K562 (cell line): Measurements from ENCODE around the gene MALRD1. TPM values are rescaled to one million over a fixed set of nuclear protein-coding genes. Genes with fewer than 3 reads are reported as not detected.

Experiments
- ATAC-seq: fragments of 200-7000 bp; cut with Tn5 transposase; 3 replicates; pipeline ENCODE4 v1.9.1; 2020; ENCODE audit warnings: moderate library complexity
- BruUV-seq: library from RNA; stranded (reverse); fragments of 400-500 nt; replicated peaks from 2 replicates; lab custom pipeline; 2021; lab: Mats Ljungman, UMichigan
- CTCF ChIA-PET: fragments of 300-600 bp; formaldehyde crosslinking; extraction: SDS; loops from one replicate; lab custom pipeline; 2021; ENCODE audit warnings: low intra/inter-chr PET ratio; lab: Yijun Ruan, JAX
- POLR2A ChIA-PET: fragments of 300-600, 350-650 bp; sonication (Branson Sonifier 250); formaldehyde crosslinking; extraction: SDS; loops from one replicate; lab custom pipeline; 2021; ENCODE audit warnings: antibody characterized with exemption, inconsistent platforms; lab: Yijun Ruan, JAX
- DNase-seq, 4 experiments: peaks; one replicate each; pipeline versions ENCODE4 v3.0.0 to v3.0.0-alpha.2; 2011 to 2018; ENCODE audit warnings: low spot score in 3 of 4, mixed read lengths in 3 of 4; ENCODE audit errors: extremely low read depth in 1 of 4
- FAIRE-seq: peaks from 2 replicates; lab custom pipeline; 2011; peaks lifted over from hg19 to GRCh38; lab: Jason Lieb, UNC
- H2AFZ ChIP-seq: 2 replicates; pipeline ENCODE4 v1.6.0; 2011; ENCODE audit warnings: low read depth, low read length, control low read depth, inconsistent platforms
- H3K27ac ChIP-seq: fragments of 200-600 bp; 3 replicates; pipeline ENCODE4 v1.8.0; 2011; ENCODE audit warnings: low read depth, mild to moderate bottlenecking, control low read depth, inconsistent platforms, low read length, moderate library complexity, mixed read lengths; ENCODE audit errors: extremely low read depth
- H3K27me3 ChIP-seq, 2 experiments: fragments of 300-600 bp in 1 of 2; 2 replicates in 1 of 2; 3 replicates in 1 of 2; pipeline versions ENCODE4 v1.6.0 to v1.8.0; 2011; ENCODE audit warnings: inconsistent platforms in 2 of 2, low read length in 2 of 2, mild to moderate bottlenecking in 1 of 2, mixed read lengths in 1 of 2, moderate library complexity in 1 of 2; ENCODE audit not compliant: control insufficient read depth in 2 of 2, insufficient read depth in 2 of 2
- H3K36me3 ChIP-seq: fragments of 300-600 bp; 3 replicates; pipeline ENCODE4 v1.8.0; 2011; ENCODE audit warnings: mild to moderate bottlenecking, low read length, inconsistent platforms; ENCODE audit not compliant: control insufficient read depth, insufficient read depth
- H3K4me1 ChIP-seq, 2 experiments: fragments of 200-600 bp in 1 of 2; replicated peaks in 1 of 2; 2 replicates in 1 of 2; 3 replicates in 1 of 2; pipeline versions ENCODE4 v1.5.1 to v1.8.0; 2011; ENCODE audit warnings: inconsistent platforms in 2 of 2, low read length in 2 of 2, mild to moderate bottlenecking in 1 of 2, mixed read lengths in 1 of 2, moderate library complexity in 1 of 2; ENCODE audit not compliant: control insufficient read depth in 2 of 2, insufficient read depth in 2 of 2
- H3K4me2 ChIP-seq: 2 replicates; pipeline ENCODE4 v1.6.1; 2011; ENCODE audit warnings: low read length, control low read depth, inconsistent platforms, mixed read lengths; ENCODE audit not compliant: insufficient read depth
- H3K4me3 ChIP-seq: fragments of 200-600 bp; sonication (generic), shearing (Covaris generic); 2 replicates; pipeline ENCODE4 v1.5.1; 2016; ENCODE audit warnings: control low read depth, inconsistent platforms
- H3K79me2 ChIP-seq: fragments of 200-600 bp; 3 replicates; pipeline ENCODE4 v1.8.0; 2011; ENCODE audit warnings: low read length, inconsistent platforms; ENCODE audit not compliant: control insufficient read depth, insufficient read depth
- H3K9ac ChIP-seq, 2 experiments: 2 replicates each; pipeline versions ENCODE4 v1.6.0 to v1.6.1; 2011; ENCODE audit warnings: low read depth in 2 of 2, low read length in 2 of 2, control low read depth in 1 of 2, inconsistent platforms in 1 of 2, mild to moderate bottlenecking in 1 of 2, mixed read lengths in 1 of 2; ENCODE audit not compliant: insufficient read depth in 1 of 2
- H3K9me1 ChIP-seq: one replicate; pipeline ENCODE4 v1.6.0; 2011; ENCODE audit warnings: inconsistent platforms, mild to moderate bottlenecking, low read length, moderate library complexity; ENCODE audit not compliant: control insufficient read depth, insufficient read depth
- H3K9me3 ChIP-seq: replicated peaks from 2 replicates; pipeline ENCODE4 v1.5.1; 2011; ENCODE audit warnings: low read depth, low read length, inconsistent platforms; ENCODE audit not compliant: control insufficient read depth, insufficient read depth
- H4K20me1 ChIP-seq: replicated peaks from 2 replicates; pipeline ENCODE4 v1.6.1; 2011; ENCODE audit warnings: low read length, inconsistent platforms, mixed read lengths; ENCODE audit not compliant: control insufficient read depth, insufficient read depth
- ARHGAP35 ChIP-seq: fragments of 450-650 bp; IDR thresholded peaks from 2 replicates; pipeline ENCODE4 v1.6.1; 2018; ENCODE audit not compliant: partially characterized antibody
- DACH1 ChIP-seq: fragments of 450-650 bp; IDR thresholded peaks from 2 replicates; pipeline ENCODE4 v1.6.1; 2018; ENCODE audit not compliant: partially characterized antibody
- HIVEP1 ChIP-seq: fragments of 250-450 bp; sonication (Bioruptor Pico); IDR thresholded peaks from 2 replicates; pipeline ENCODE4 v1.4.0; 2020; ENCODE audit warnings: mild to moderate bottlenecking
- JUNB ChIP-seq: fragments of 450-650 bp; formaldehyde crosslinking; conservative IDR thresholded peaks from 2 replicates; pipeline ENCODE4 v1.4.0; 2020; ENCODE audit warnings: mild to moderate bottlenecking
- JUND ChIP-seq, 2 experiments: IDR thresholded peaks; 2 replicates in 1 of 2; 3 replicates in 1 of 2; pipeline ENCODE4 v1.6.1; 2011; ENCODE audit warnings: borderline replicate concordance in 2 of 2, low read depth in 2 of 2, low read length in 2 of 2, improper control_type of control experiment in 1 of 2, missing biosample characterization in 1 of 2, missing genetic modification characterization in 1 of 2, missing genetic modification reagents in 1 of 2
- KAT8 ChIP-seq: fragments of 450-650 bp; IDR thresholded peaks from 2 replicates; pipeline ENCODE4 v1.6.1; 2016; ENCODE audit warnings: low read depth, mild to moderate bottlenecking
- MCM2 ChIP-seq: fragments of 450-650 bp; IDR thresholded peaks from 2 replicates; pipeline ENCODE4 v1.6.1; 2017; ENCODE audit warnings: low read depth, mild to moderate bottlenecking
- MYBL2 ChIP-seq, 2 experiments: fragments of 450-650 bp in 1 of 2; sonication (generic) in 1 of 2; formaldehyde crosslinking in 1 of 2; IDR thresholded peaks; 2 replicates each; pipeline versions ENCODE4 v1.6.1 to v1.8.1; 2017 to 2022; ENCODE audit warnings: borderline replicate concordance in 1 of 2, inconsistent platforms in 1 of 2, low read depth in 1 of 2, mild to moderate bottlenecking in 1 of 2, missing genetic modification reagents in 1 of 2, moderate library complexity in 1 of 2
- PHF21A ChIP-seq: fragments of 450-650 bp; IDR thresholded peaks from 2 replicates; pipeline ENCODE4 v1.6.1; 2017; ENCODE audit warnings: low read depth, borderline replicate concordance
- SIX5 ChIP-seq, 2 experiments: IDR thresholded peaks; 2 replicates each; pipeline ENCODE4 v1.6.1; 2011; ENCODE audit warnings: low read length in 2 of 2, borderline replicate concordance in 1 of 2, low read depth in 1 of 2, mild to moderate bottlenecking in 1 of 2, moderate library complexity in 1 of 2; ENCODE audit not compliant: insufficient read depth in 1 of 2
- SMAD1 ChIP-seq: fragments of 150-350 bp; IDR thresholded peaks from 2 replicates; pipeline ENCODE4 v1.6.1; 2014; ENCODE audit warnings: low read length, low read depth; ENCODE audit not compliant: partially characterized antibody
- THRAP3 ChIP-seq: fragments of 450-650 bp; IDR thresholded peaks from 2 replicates; pipeline ENCODE4 v1.6.1; 2016; ENCODE audit warnings: mild to moderate bottlenecking, inconsistent platforms, borderline replicate concordance
- ZBED1 ChIP-seq: IDR thresholded peaks from 2 replicates; pipeline ENCODE4 v1.6.1; 2014
- ZNF212 ChIP-seq: fragments of 450-650 bp; formaldehyde crosslinking; IDR thresholded peaks from 2 replicates; pipeline ENCODE4 v1.4.0; 2020; ENCODE audit warnings: mild to moderate bottlenecking
- ZNF324 ChIP-seq: fragments of 250-450 bp; sonication (Bioruptor Pico); IDR thresholded peaks from 2 replicates; pipeline ENCODE4 v1.4.0; 2020; ENCODE audit warnings: mild to moderate bottlenecking
- WGBS: fragments of 100-300 bp; shearing (Covaris generic); methylation state at CpG from one replicate; pipeline ENCODE4 v1.1.6; 2016; ENCODE audit warnings: low coverage, mixed read lengths; ENCODE audit not compliant: insufficient coverage; ENCODE audit errors: missing lambda C conversion rate; 5-methylcytosine and 5-hydroxymethylcytosine counted together
- in situ Hi-C: fragments of 300-500 bp; cut with MboI; formaldehyde crosslinking; loops from 4 replicates; pipeline ENCODE4 v1.15.0; 2018; ENCODE audit warnings: inconsistent platforms, mixed read lengths
- intact Hi-C: fragments of 100-400 bp; cut with micrococcal nuclease; formaldehyde crosslinking; loops from 2 replicates; pipeline ENCODE4 v1.14.2; 2022
- polyA plus RNA-seq, 8 experiments: library from polyadenylated mRNA; depleted of rRNA in 4 of 8; stranded (reverse) in 5 of 8; unstranded in 3 of 8; fragments of >200 nt; fragmentation: Nextera tagmentation in 2 of 8; fragmentation: Illumina TruSeq in 1 of 8; extraction: Ambion mirVana in 2 of 8; extraction: Trizol in 1 of 8; gene quantifications; 2 replicates each; pipeline versions ENCODE4 v1.2.1 to v1.2.3, GENCODE V29; 2011 to 2014; ENCODE audit warnings: inconsistent platforms in 1 of 8, missing spikeins in 1 of 8
- total RNA-seq, 7 experiments: library from RNA; depleted of rRNA in 6 of 7; stranded (reverse); fragments of >200 nt in 6 of 7; fragmentation: Illumina TruSeq in 2 of 7; extraction: Trizol in 2 of 7; gene quantifications; 2 replicates each; pipeline versions ENCODE4 v1.2.1 to v1.2.3, GENCODE V29; 2011 to 2021; ENCODE audit warnings: low replicate concordance in 1 of 7
- TF ChIP-seq, protein P1 (sequence below): sonication (generic); formaldehyde crosslinking; IDR thresholded peaks from 2 replicates; pipeline ENCODE4 v1.9.0; 2022; ENCODE audit warnings: mild to moderate bottlenecking, missing genetic modification reagents
- TF ChIP-seq, protein P2 (sequence below): fragments of 250-450 bp; sonication (Bioruptor Pico); IDR thresholded peaks from 2 replicates; pipeline ENCODE4 v1.5.0; 2020; ENCODE audit warnings: mild to moderate bottlenecking, borderline replicate concordance
- TF ChIP-seq, protein P3 (sequence below): IDR thresholded peaks from 2 replicates; pipeline ENCODE4 v1.6.1; 2011; ENCODE audit not compliant: insufficient read length; ENCODE audit errors: extremely low read depth

MALRD1 gene
- total and polyA plus RNA-seq, 9 of the 15 experiments (the other 6 are each of a cell fraction or from before 2014, with no cell fraction given): not detected

DNA sequence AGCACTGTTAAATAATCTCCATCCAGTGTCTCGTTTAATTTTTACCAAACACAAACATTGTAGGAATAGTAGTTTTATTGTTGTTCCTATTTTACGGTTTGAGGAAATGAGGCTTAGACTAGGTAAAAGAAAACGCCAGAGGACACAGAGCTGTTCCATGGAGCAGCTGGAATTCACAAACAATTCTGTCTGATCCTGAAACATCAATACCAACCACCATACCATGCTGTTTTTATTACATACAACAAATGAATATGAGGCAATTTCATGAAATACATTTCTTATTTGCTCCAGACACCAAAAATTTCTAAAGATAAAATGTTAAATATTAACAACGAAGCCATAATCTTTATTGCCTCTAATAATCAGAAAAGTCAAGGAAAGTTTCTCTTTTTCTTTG is 9.4 kb downstream of the MALRD1 start (continued):
- TF ChIP-seq, protein P1, sequence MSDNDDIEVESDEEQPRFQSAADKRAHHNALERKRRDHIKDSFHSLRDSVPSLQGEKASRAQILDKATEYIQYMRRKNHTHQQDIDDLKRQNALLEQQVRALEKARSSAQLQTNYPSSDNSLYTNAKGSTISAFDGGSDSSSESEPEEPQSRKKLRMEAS: no peak
- TF ChIP-seq MCM2: no peak

DNA sequence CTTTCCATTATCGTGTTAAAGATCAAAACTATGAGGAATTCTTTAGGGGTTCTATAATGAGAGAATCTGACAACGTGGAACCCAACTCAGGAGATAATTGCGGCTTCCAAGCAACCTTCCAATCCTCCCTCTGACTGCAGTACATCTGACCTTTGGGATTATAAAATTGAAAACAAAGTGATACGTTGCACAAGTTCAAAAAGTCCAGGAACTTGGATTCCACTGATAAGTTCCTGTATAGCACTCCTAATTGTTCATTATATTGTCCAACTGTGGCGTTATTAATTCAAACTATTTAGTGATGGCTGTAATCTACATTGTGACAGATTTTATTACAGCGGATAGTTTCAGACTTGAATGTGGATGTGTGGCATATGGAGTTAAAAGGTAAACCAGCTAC is 15.4 kb downstream of the MALRD1 start:
- no TSS peak for BruUV-seq
- in situ Hi-C loops: no loop called here
- no peaks in the 10 kb centered on the region for H4K20me1 ChIP-seq
- H3K4me1 ChIP-seq: no peaks in the 10 kb centered on the region
- CTCF ChIA-PET: no interaction called here
- intact Hi-C loops: no loop called here
- no peak overlapping the region for H2AFZ ChIP-seq
- 3% methylated on average over 6 of the region's 6 CpGs for WGBS
- no peak for DNase-seq
- H3K4me2 ChIP-seq: no peak overlapping the region
- POLR2A ChIA-PET: no interaction called here
- H3K36me3 ChIP-seq: no peaks in the 10 kb centered on the region
- FAIRE-seq: no peak
- no peaks in the 10 kb centered on the region for H3K9me1 ChIP-seq
- no peaks in the 10 kb centered on the region for H3K79me2 ChIP-seq
- H3K27ac ChIP-seq: no peak overlapping the region
- TF ChIP-seq ZBED1 (no peak), SIX5 (IDR thresholded peaks at IDR 0.05; ENCODE audit: borderline replicate concordance in 1 of 2, insufficient read depth in 1 of 2, low read depth in 1 of 2, low read length in 2 of 2) (no peak), ZNF212 (CRISPR knock-in tag) (no peak), KAT8 (no peak), THRAP3 (no peak), JUND (IDR thresholded peaks at IDR 0.05; ENCODE audit: borderline replicate concordance, low read depth, low read length) (no peak), JUND (tag; IDR thresholded peaks at IDR 0.05; ENCODE audit: borderline replicate concordance, low read depth, low read length) (no peak), ZNF324 (CRISPR knock-in tag) (no peak), ARHGAP35 (no peak), MYBL2 (IDR thresholded peaks at IDR 0.05; ENCODE audit: low read depth) (no peak), MYBL2 (CRISPR knock-in tag; IDR thresholded peaks at IDR 0.05; ENCODE audit: borderline replicate concordance) (no peak), HIVEP1 (CRISPR knock-in tag) (no peak), DACH1 (no peak), PHF21A (no peak), JUNB (CRISPR knock-in tag) (no peak), SMAD1 (no peak)
- TF ChIP-seq, protein P2, sequence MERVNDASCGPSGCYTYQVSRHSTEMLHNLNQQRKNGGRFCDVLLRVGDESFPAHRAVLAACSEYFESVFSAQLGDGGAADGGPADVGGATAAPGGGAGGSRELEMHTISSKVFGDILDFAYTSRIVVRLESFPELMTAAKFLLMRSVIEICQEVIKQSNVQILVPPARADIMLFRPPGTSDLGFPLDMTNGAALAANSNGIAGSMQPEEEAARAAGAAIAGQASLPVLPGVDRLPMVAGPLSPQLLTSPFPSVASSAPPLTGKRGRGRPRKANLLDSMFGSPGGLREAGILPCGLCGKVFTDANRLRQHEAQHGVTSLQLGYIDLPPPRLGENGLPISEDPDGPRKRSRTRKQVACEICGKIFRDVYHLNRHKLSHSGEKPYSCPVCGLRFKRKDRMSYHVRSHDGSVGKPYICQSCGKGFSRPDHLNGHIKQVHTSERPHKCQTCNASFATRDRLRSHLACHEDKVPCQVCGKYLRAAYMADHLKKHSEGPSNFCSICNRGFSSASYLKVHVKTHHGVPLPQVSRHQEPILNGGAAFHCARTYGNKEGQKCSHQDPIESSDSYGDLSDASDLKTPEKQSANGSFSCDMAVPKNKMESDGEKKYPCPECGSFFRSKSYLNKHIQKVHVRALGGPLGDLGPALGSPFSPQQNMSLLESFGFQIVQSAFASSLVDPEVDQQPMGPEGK (CRISPR knock-in tag): no peak
- TF ChIP-seq, protein P3, sequence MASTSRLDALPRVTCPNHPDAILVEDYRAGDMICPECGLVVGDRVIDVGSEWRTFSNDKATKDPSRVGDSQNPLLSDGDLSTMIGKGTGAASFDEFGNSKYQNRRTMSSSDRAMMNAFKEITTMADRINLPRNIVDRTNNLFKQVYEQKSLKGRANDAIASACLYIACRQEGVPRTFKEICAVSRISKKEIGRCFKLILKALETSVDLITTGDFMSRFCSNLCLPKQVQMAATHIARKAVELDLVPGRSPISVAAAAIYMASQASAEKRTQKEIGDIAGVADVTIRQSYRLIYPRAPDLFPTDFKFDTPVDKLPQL: no peak
- TF ChIP-seq, all 486 proteins: peak for 0
- Histone ChIP-seq H3K27me3 (no peaks in the 10 kb centered on the region), H3K9ac (no peak overlapping the region), H3K4me3 (no peak overlapping the region), H3K9me3 (no peaks in the 10 kb centered on the region; the same call in 1 of the 2 replicates)
- ATAC-seq: no peak
